ENCODE measurements around the gene PRDM5.
"Not testable (repeated sequence)": the region's sequence is repeated elsewhere in the genome, so short reads cannot be mapped to it uniquely, and the experiment has no call there.

PRDM5 gene

GRCh38 chr4:120667102-120667501, 255.4 kb downstream of the PRDM5 start:
- no peak for TF ChIP-seq CTCF (IDR thresholded peaks at IDR 0.05; ENCODE audit: unreplicated experiment in 3 of 3)
- no peaks in the 10 kb centered on the region for H3K27me3 Mint-ChIP-seq (ENCODE audit: low read depth)
- H3K4me3 Mint-ChIP-seq: no peak overlapping the region
- peaks cover 10% of the 10 kb centered on the region for H3K9me3 Mint-ChIP-seq
- H3K36me3 Mint-ChIP-seq (ENCODE audit: low read depth): peaks cover 10% of the 10 kb centered on the region
- no peak overlapping the region for H3K27ac Mint-ChIP-seq
- no peaks in the 10 kb centered on the region for H3K4me1 Mint-ChIP-seq

- TF ChIP-seq CTCF (IDR thresholded peaks at IDR 0.05; ENCODE audit: unreplicated experiment in 3 of 3): no peak
- no peak overlapping the region for H3K27ac Mint-ChIP-seq
- H3K27me3 Mint-ChIP-seq (ENCODE audit: low read depth): no peaks in the 10 kb centered on the region
- H3K4me3 Mint-ChIP-seq: no peak overlapping the region
- no peaks in the 10 kb centered on the region for H3K4me1 Mint-ChIP-seq
- H3K36me3 Mint-ChIP-seq (ENCODE audit: low read depth): no peaks in the 10 kb centered on the region
- H3K9me3 Mint-ChIP-seq: peaks cover 1% of the 10 kb centered on the region
Observed at GRCh38 chr4:120664851-120665250, 257.7 kb downstream of the PRDM5 start.

GRCh38 chr4:120659616-120660170, 262.8 kb downstream of the PRDM5 start:
- H3K36me3 Mint-ChIP-seq (ENCODE audit: low read depth): no peaks in the 10 kb centered on the region
- H3K4me3 Mint-ChIP-seq: no peak overlapping the region
- TF ChIP-seq CTCF (IDR thresholded peaks at IDR 0.05; ENCODE audit: unreplicated experiment in 3 of 3): no peak
- no peak overlapping the region for H3K27ac Mint-ChIP-seq
- peaks cover 2% of the 10 kb centered on the region for H3K9me3 Mint-ChIP-seq
- no peaks in the 10 kb centered on the region for H3K4me1 Mint-ChIP-seq
- no peaks in the 10 kb centered on the region for H3K27me3 Mint-ChIP-seq (ENCODE audit: low read depth)

- Mint-ChIP-seq H3K9me3 (peaks cover 2% of the 10 kb centered on the region), H3K36me3 (ENCODE audit: low read depth) (no peaks in the 10 kb centered on the region), H3K27ac (no peak overlapping the region), H3K27me3 (ENCODE audit: low read depth) (no peaks in the 10 kb centered on the region), H3K4me1 (no peaks in the 10 kb centered on the region), H3K4me3 (no peak overlapping the region)
- TF ChIP-seq CTCF (IDR thresholded peaks at IDR 0.05; ENCODE audit: unreplicated experiment in 3 of 3): no peak
Observed at GRCh38 chr4:120658772-120659171, 263.8 kb downstream of the PRDM5 start.

- Mint-ChIP-seq H3K9me3 (no peaks in the 10 kb centered on the region), H3K36me3 (ENCODE audit: low read depth) (no peaks in the 10 kb centered on the region), H3K4me3 (no peak overlapping the region), H3K27ac (no peak overlapping the region), H3K27me3 (ENCODE audit: low read depth) (no peaks in the 10 kb centered on the region), H3K4me1 (no peaks in the 10 kb centered on the region)
- no peak for TF ChIP-seq CTCF (IDR thresholded peaks at IDR 0.05; ENCODE audit: unreplicated experiment in 3 of 3)
Observed at GRCh38 chr4:120653804-120654573, 268.5 kb downstream of the PRDM5 start.

GRCh38 chr4:120648336-120648735, 274.2 kb downstream of the PRDM5 start:
- H3K4me3 Mint-ChIP-seq; H3K36me3 Mint-ChIP-seq (ENCODE audit: low read depth); H3K4me1 Mint-ChIP-seq; H3K27ac Mint-ChIP-seq; H3K27me3 Mint-ChIP-seq (ENCODE audit: low read depth): not testable (repeated sequence)
- peaks cover 12% of the 10 kb centered on the region for H3K9me3 Mint-ChIP-seq

All from nephron (organoid).